K562 (cell line): ENCODE data around the gene C17orf78. TPM values are rescaled to one million over a fixed set of nuclear protein-coding genes. Genes with fewer than 3 reads are reported as not detected.
A peak's percentile ranks its signal among the peaks of the same experiment; 100 is the strongest.

Experiments
- BCL6 ChIP-seq: fragments of 250-450 bp; sonication (Bioruptor Pico); IDR thresholded peaks from 2 replicates; pipeline ENCODE4 v1.4.0; 2020
- BDP1 ChIP-seq: IDR thresholded peaks from 3 replicates; pipeline ENCODE4 v1.6.1; 2011; ENCODE audit not compliant: insufficient read length, insufficient read depth
- BRD9 ChIP-seq: fragments of 450-650 bp; IDR thresholded peaks from 2 replicates; pipeline ENCODE4 v1.6.1; 2018; ENCODE audit warnings: low read depth; ENCODE audit not compliant: partially characterized antibody
- CBX1 ChIP-seq: sonication (generic); IDR thresholded peaks from 2 replicates; pipeline ENCODE4 v1.6.1; 2016; ENCODE audit warnings: antibody characterized with exemption, low read depth, mild to moderate bottlenecking
- ELF4 ChIP-seq: fragments of 450-650 bp; formaldehyde crosslinking; IDR thresholded peaks from 2 replicates; pipeline ENCODE4 v1.4.0; 2022; ENCODE audit warnings: missing genetic modification characterization
- ESRRA ChIP-seq: fragments of 450-650 bp; IDR thresholded peaks from 2 replicates; pipeline ENCODE4 v1.6.1; 2014; ENCODE audit warnings: low read depth, mild to moderate bottlenecking, moderate library complexity, borderline replicate concordance
- FOXK2 ChIP-seq, 2 experiments: fragments of 450-650 bp; IDR thresholded peaks in 1 of 2; conservative IDR thresholded peaks in 1 of 2; 2 replicates each; pipeline ENCODE4 v1.6.1; 2016; ENCODE audit warnings: low read depth in 2 of 2, mild to moderate bottlenecking in 1 of 2
- GATA2 ChIP-seq: sonication (generic); formaldehyde crosslinking; IDR thresholded peaks from 2 replicates; pipeline ENCODE4 v1.4.0; 2020; ENCODE audit warnings: mild to moderate bottlenecking, missing genetic modification reagents
- GTF2B ChIP-seq: IDR thresholded peaks from 2 replicates; pipeline ENCODE4 v1.6.1; 2011; ENCODE audit not compliant: insufficient read length; ENCODE audit errors: extremely low read depth
- IFI16 ChIP-seq: fragments of 250-450 bp; sonication (Bioruptor Pico); IDR thresholded peaks from 2 replicates; pipeline ENCODE4 v2.1.2; 2022; ENCODE audit warnings: mild to moderate bottlenecking, inconsistent platforms
- MCM7 ChIP-seq, 2 experiments: fragments of 450-650 bp; IDR thresholded peaks; 2 replicates each; pipeline ENCODE4 v1.6.1; 2016 to 2018
- NFIC ChIP-seq: fragments of 450-650 bp; IDR thresholded peaks from 2 replicates; pipeline ENCODE4 v1.6.1; 2017; ENCODE audit warnings: mild to moderate bottlenecking, inconsistent platforms
- NR1H2 ChIP-seq: sonication (generic); formaldehyde crosslinking; IDR thresholded peaks from 2 replicates; pipeline ENCODE4 v1.4.0; 2020; ENCODE audit warnings: mild to moderate bottlenecking, missing genetic modification reagents
- POU5F1 ChIP-seq: fragments of 150-350 bp; IDR thresholded peaks from 2 replicates; pipeline ENCODE4 v1.6.1; 2014; ENCODE audit warnings: borderline replicate concordance, low read length, low read depth, mild to moderate bottlenecking; ENCODE audit not compliant: partially characterized antibody
- RBFOX2 ChIP-seq: fragments of 200-400 bp; formaldehyde crosslinking; IDR thresholded peaks from 2 replicates; pipeline ENCODE4 v1.6.1; 2017; ENCODE audit warnings: low read depth, mild to moderate bottlenecking, low read length, moderate library complexity
- RBM14 ChIP-seq: fragments of 200-400 bp; formaldehyde crosslinking; IDR thresholded peaks from 2 replicates; pipeline ENCODE4 v1.6.1; 2018; ENCODE audit warnings: low read depth, mild to moderate bottlenecking, low read length, moderate library complexity, borderline replicate concordance; ENCODE audit not compliant: insufficient read depth
- SIN3A ChIP-seq, 2 experiments: fragments of 150-350 bp in 1 of 2; IDR thresholded peaks; 2 replicates each; pipeline ENCODE4 v1.6.1; 2011 to 2016; ENCODE audit warnings: borderline replicate concordance in 2 of 2, low read depth in 2 of 2, low read length in 2 of 2, mild to moderate bottlenecking in 2 of 2, moderate library complexity in 2 of 2; ENCODE audit not compliant: control insufficient read depth in 1 of 2
- SMARCC2 ChIP-seq: fragments of 450-650 bp; IDR thresholded peaks from 2 replicates; pipeline ENCODE4 v1.6.1; 2017; ENCODE audit warnings: antibody characterized with exemption, moderate library complexity, mild to moderate bottlenecking, low read depth
- SMARCE1 ChIP-seq: fragments of 450-650 bp; IDR thresholded peaks from 2 replicates; pipeline ENCODE4 v1.7.1; 2016; ENCODE audit warnings: mild to moderate bottlenecking
- SP2 ChIP-seq: IDR thresholded peaks from 2 replicates; pipeline ENCODE4 v1.6.1; 2011; ENCODE audit warnings: mild to moderate bottlenecking, low read depth, low read length, moderate library complexity; ENCODE audit not compliant: poor library complexity, severe bottlenecking; ENCODE audit errors: extremely low read depth
- STAG1 ChIP-seq: sonication (generic); formaldehyde crosslinking; IDR thresholded peaks from 2 replicates; pipeline ENCODE4 v1.5.0; 2020; ENCODE audit warnings: missing genetic modification reagents, borderline replicate concordance
- SUPT5H ChIP-seq: fragments of 450-650 bp; IDR thresholded peaks from 2 replicates; pipeline ENCODE4 v1.6.1; 2016
- TAL1 ChIP-seq: fragments of 450-650 bp; IDR thresholded peaks from 2 replicates; pipeline ENCODE4 v1.6.1; 2016; ENCODE audit warnings: mild to moderate bottlenecking
- TCF7 ChIP-seq: sonication (generic); IDR thresholded peaks from 2 replicates; pipeline ENCODE4 v1.6.1; 2016; ENCODE audit warnings: antibody characterized with exemption, borderline replicate concordance
- WHSC1 ChIP-seq: IDR thresholded peaks from one replicate; pipeline ENCODE4 v1.6.1; 2012; ENCODE audit warnings: low read length, control low read depth, inconsistent platforms
- ZC3H4 ChIP-seq: sonication (generic); formaldehyde crosslinking; IDR thresholded peaks from 2 replicates; pipeline ENCODE4 v1.9.0; 2021; ENCODE audit warnings: missing genetic modification reagents, borderline replicate concordance
- ZNF197 ChIP-seq: fragments of 200-800 bp; sonication (Bioruptor generic); IDR thresholded peaks from 2 replicates; pipeline ENCODE4 v1.6.1; 2016; ENCODE audit warnings: low read depth, missing genetic modification characterization, missing compliant biosample characterization
- ZNF436 ChIP-seq: fragments of 250-450, 450-650 bp; sonication (Bioruptor Pico); formaldehyde crosslinking; IDR thresholded peaks from 2 replicates; pipeline ENCODE4 v1.7.0; 2020; ENCODE audit warnings: mild to moderate bottlenecking
- polyA plus RNA-seq, 8 experiments: library from polyadenylated mRNA; depleted of rRNA in 4 of 8; stranded (reverse) in 5 of 8; unstranded in 3 of 8; fragments of >200 nt; fragmentation: Nextera tagmentation in 2 of 8; fragmentation: Illumina TruSeq in 1 of 8; extraction: Ambion mirVana in 2 of 8; extraction: Trizol in 1 of 8; gene quantifications; 2 replicates each; pipeline versions ENCODE4 v1.2.1 to v1.2.3, GENCODE V29; 2011 to 2014; ENCODE audit warnings: inconsistent platforms in 1 of 8, missing spikeins in 1 of 8
- total RNA-seq, 7 experiments: library from RNA; depleted of rRNA in 6 of 7; stranded (reverse); fragments of >200 nt in 6 of 7; fragmentation: Illumina TruSeq in 2 of 7; extraction: Trizol in 2 of 7; gene quantifications; 2 replicates each; pipeline versions ENCODE4 v1.2.1 to v1.2.3, GENCODE V29; 2011 to 2021; ENCODE audit warnings: low replicate concordance in 1 of 7

The C17orf78 gene
- total and polyA plus RNA-seq, 9 of the 15 experiments (the other 6 are each of a cell fraction or from before 2014, with no cell fraction given), result not detected

- TF ChIP-seq SIN3A (IDR thresholded peaks at IDR 0.05; ENCODE audit: borderline replicate concordance in 2 of 2, control insufficient read depth in 1 of 2, low read depth in 2 of 2, low read length in 2 of 2) (peak in 1 of 2 experiments; percentile 47; a peak in 1 of 4 replicates), ELF4 (no peak), GATA2 (CRISPR knock-in tag) (no peak), SMARCC2 (0 out of 2 replicates have a peak, but pooled peaks have one; percentile 24), STAG1 (CRISPR knock-in tag) (no peak), ESRRA (no peak), BDP1 (no peak), RBFOX2 (no peak), SUPT5H (0 out of 2 replicates have a peak, but pooled peaks have one; percentile 44), IFI16 (CRISPR knock-in tag) (no peak), BCL6 (no peak), RBM14 (no peak), WHSC1 (no peak), SP2 (no peak), BRD9 (no peak), ZC3H4 (CRISPR knock-in tag) (peak; percentile 71; the same call in 1 of the 2 replicates), NR1H2 (no peak), TCF7 (no peak), FOXK2 (conservative IDR thresholded peaks at IDR 0.05 in 1 of 2, IDR thresholded peaks at IDR 0.05 in 1 of 2; ENCODE audit: low read depth in 2 of 2) (no peak), POU5F1 (no peak), MCM7 (IDR thresholded peaks at IDR 0.05) (no peak), CBX1 (no peak), TAL1 (no peak), NFIC (no peak), SMARCE1 (0 out of 2 replicates have a peak, but pooled peaks have one; percentile 30), ZNF436 (no peak), GTF2B (no peak), ZNF197 (CRISPR knock-in tag) (no peak)
Measured at GRCh38 chr17:37405955-37406634, 30.3 kb downstream of the C17orf78 start (continued).
